PC-9 (cell line): ENCODE data around the gene DOCK3.

Experiments used
- EZH2 ChIP-seq: fragments of 200-600 bp; sonication (generic); IDR thresholded peaks from 2 replicates; pipeline ENCODE4 v1.8.0; 2017; ENCODE audit warnings: antibody characterized with exemption, low read depth
- TF ChIP-seq, protein P1 (sequence below): fragments of 200-600 bp; sonication (generic); conservative IDR thresholded peaks from 2 replicates; pipeline ENCODE4 v1.6.1; 2017; ENCODE audit warnings: mixed run types, antibody characterized with exemption, mild to moderate bottlenecking, moderate library complexity

- TF ChIP-seq, protein P1, sequence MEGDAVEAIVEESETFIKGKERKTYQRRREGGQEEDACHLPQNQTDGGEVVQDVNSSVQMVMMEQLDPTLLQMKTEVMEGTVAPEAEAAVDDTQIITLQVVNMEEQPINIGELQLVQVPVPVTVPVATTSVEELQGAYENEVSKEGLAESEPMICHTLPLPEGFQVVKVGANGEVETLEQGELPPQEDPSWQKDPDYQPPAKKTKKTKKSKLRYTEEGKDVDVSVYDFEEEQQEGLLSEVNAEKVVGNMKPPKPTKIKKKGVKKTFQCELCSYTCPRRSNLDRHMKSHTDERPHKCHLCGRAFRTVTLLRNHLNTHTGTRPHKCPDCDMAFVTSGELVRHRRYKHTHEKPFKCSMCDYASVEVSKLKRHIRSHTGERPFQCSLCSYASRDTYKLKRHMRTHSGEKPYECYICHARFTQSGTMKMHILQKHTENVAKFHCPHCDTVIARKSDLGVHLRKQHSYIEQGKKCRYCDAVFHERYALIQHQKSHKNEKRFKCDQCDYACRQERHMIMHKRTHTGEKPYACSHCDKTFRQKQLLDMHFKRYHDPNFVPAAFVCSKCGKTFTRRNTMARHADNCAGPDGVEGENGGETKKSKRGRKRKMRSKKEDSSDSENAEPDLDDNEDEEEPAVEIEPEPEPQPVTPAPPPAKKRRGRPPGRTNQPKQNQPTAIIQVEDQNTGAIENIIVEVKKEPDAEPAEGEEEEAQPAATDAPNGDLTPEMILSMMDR = no peak
- no peak for TF ChIP-seq EZH2
These were observed 710.9 kb downstream of the DOCK3 start for GRCh38 chr3:51385621-51386091.
